ENCODE data around the gene SRP14. TPM values are rescaled to one million over a fixed set of nuclear protein-coding genes. Genes with fewer than 3 reads are reported as not detected.

SRP14 gene
- total RNA-seq, 1 experiment from 2014 or later, result 168 TPM

DNA sequence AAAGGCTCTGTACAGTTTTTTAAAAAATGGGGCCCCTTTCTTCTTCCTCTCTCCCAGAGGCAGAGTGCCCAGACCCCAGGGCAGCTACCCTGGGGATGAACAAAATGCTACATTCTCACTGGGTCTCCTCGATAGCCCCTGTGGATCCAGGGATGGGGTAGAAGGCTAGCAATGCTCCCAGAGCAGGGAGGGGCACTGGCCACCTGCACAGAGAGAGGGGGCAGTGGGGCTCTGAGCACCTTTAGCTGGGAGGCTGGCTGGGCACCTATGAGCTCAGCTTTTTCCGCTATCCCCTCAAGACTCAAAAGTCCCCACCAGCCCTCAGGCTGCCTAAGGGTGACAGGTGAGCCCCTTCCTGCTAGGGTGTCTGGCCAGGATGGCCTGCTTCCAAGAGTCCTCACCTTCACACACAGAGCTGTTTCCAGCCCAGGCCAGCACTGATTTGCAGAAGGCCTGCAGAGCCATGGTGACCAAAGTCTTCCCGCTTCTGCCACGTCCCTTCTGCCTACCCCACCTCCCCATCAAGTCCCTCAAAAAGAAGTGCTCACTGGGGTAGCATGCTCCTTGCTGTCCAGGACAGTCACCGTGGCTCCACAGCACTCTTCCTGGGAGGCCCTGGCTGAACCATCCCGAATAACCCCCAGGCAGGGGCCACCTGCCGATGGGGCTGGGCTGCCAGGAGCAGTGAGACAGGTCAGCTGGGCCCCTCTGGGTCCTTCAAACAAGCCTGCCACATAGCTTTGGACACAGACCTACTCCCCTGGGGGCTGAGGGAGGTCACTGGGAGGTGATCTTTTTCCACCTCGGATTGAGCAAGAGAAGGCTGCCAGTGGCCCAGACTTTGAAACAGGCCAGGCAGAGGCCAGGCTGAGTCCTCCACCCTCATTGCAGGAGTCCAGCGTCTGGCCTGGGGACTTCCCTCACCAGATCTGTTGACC is 49.3 kb upstream of the SRP14 start (continued):
- TF ChIP-seq TCF7L2 (IDR thresholded peaks at IDR 0.05; ENCODE audit: borderline replicate concordance, extremely low read depth, insufficient read depth, insufficient read length) (no peak), JUND (IDR thresholded peaks at IDR 0.05) (no peak), POLR2AphosphoS5 (IDR thresholded peaks at IDR 0.05; ENCODE audit: low read depth, low read length) (no peak)

DNA sequence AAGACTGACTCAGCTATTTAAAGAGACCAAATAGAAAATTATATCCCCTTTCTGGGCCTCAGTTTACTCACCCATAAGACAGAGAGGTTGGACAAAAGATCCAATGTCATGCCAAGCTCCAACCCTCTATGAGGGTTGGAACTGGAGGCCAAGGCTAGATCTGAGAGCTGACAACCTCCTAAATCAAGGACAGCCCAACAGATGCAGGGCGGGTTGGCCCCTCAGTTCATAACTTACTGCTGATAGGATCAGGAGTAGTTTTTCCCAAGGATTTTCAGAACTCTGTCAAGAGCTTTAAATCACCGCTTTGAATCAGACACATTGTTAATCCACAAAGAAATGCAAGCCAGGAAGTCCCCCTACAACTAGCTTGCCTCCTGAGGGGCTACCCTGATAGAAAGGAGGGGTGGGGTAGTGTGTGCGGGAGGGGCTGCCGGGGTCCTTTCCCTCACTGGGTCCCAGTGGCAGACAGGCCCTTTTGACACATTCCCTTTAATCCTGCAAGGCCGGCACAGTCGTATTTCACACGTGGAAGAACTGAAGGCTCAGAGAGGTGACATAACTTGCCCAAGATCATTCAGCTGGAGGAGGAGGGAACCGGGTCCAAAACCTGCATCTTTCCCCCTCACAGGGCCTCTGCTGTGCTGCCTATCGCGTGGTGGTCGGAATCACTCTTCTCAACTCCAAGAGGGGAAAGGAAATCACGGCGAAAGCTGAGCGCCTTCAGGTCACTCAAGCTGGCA is 48.3 kb upstream of the SRP14 start:
- RAD21 ChIA-PET (ENCODE audit: low non-redundant PET in 1 of 2, low total read pairs in 2 of 2, uncharacterized antibody in 2 of 2, unreplicated experiment in 2 of 2), result no interaction called here
- H3K27ac ChIP-seq (ENCODE audit: low read depth, low read length), result no peak overlapping the region
- TF ChIP-seq, protein P1, sequence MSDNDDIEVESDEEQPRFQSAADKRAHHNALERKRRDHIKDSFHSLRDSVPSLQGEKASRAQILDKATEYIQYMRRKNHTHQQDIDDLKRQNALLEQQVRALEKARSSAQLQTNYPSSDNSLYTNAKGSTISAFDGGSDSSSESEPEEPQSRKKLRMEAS (IDR thresholded peaks at IDR 0.05), result no peak
- TF ChIP-seq, protein P2, sequence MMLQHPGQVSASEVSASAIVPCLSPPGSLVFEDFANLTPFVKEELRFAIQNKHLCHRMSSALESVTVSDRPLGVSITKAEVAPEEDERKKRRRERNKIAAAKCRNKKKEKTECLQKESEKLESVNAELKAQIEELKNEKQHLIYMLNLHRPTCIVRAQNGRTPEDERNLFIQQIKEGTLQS (IDR thresholded peaks at IDR 0.05), result no peak
- TF ChIP-seq EGR1 (IDR thresholded peaks at IDR 0.05; ENCODE audit: low read depth) (no peak), CEBPB (IDR thresholded peaks at IDR 0.05; ENCODE audit: low read depth) (no peak), SIN3A (IDR thresholded peaks at IDR 0.05; ENCODE audit: low read depth) (no peak), YY1 (IDR thresholded peaks at IDR 0.05; ENCODE audit: extremely low read depth, insufficient replicate concordance, low read depth, low read length) (no peak), SRF (IDR thresholded peaks at IDR 0.05; ENCODE audit: low read depth) (no peak), POLR2A (IDR thresholded peaks at IDR 0.05; ENCODE audit: borderline replicate concordance, extremely low read depth, insufficient read depth, insufficient read length) (no peak), EZH2phosphoT487 (IDR thresholded peaks at IDR 0.05; ENCODE audit: borderline replicate concordance) (no peak), JUND (IDR thresholded peaks at IDR 0.05) (no peak), TCF7L2 (IDR thresholded peaks at IDR 0.05; ENCODE audit: borderline replicate concordance, extremely low read depth, insufficient read depth, insufficient read length) (no peak), EZH2 (IDR thresholded peaks at IDR 0.05) (no peak), ZFX (IDR thresholded peaks at IDR 0.05) (no peak), ELF1 (IDR thresholded peaks at IDR 0.05; ENCODE audit: borderline replicate concordance, low read depth) (no peak)
- TF ChIP-seq, protein P3, sequence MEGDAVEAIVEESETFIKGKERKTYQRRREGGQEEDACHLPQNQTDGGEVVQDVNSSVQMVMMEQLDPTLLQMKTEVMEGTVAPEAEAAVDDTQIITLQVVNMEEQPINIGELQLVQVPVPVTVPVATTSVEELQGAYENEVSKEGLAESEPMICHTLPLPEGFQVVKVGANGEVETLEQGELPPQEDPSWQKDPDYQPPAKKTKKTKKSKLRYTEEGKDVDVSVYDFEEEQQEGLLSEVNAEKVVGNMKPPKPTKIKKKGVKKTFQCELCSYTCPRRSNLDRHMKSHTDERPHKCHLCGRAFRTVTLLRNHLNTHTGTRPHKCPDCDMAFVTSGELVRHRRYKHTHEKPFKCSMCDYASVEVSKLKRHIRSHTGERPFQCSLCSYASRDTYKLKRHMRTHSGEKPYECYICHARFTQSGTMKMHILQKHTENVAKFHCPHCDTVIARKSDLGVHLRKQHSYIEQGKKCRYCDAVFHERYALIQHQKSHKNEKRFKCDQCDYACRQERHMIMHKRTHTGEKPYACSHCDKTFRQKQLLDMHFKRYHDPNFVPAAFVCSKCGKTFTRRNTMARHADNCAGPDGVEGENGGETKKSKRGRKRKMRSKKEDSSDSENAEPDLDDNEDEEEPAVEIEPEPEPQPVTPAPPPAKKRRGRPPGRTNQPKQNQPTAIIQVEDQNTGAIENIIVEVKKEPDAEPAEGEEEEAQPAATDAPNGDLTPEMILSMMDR (IDR thresholded peaks at IDR 0.05 in 2 of 3, conservative IDR thresholded peaks at IDR 0.05 in 1 of 3; ENCODE audit: borderline replicate concordance in 1 of 3, insufficient read depth in 1 of 3, low read depth in 2 of 3, low read length in 2 of 3), result no peak
- TF ChIP-seq, protein P4, sequence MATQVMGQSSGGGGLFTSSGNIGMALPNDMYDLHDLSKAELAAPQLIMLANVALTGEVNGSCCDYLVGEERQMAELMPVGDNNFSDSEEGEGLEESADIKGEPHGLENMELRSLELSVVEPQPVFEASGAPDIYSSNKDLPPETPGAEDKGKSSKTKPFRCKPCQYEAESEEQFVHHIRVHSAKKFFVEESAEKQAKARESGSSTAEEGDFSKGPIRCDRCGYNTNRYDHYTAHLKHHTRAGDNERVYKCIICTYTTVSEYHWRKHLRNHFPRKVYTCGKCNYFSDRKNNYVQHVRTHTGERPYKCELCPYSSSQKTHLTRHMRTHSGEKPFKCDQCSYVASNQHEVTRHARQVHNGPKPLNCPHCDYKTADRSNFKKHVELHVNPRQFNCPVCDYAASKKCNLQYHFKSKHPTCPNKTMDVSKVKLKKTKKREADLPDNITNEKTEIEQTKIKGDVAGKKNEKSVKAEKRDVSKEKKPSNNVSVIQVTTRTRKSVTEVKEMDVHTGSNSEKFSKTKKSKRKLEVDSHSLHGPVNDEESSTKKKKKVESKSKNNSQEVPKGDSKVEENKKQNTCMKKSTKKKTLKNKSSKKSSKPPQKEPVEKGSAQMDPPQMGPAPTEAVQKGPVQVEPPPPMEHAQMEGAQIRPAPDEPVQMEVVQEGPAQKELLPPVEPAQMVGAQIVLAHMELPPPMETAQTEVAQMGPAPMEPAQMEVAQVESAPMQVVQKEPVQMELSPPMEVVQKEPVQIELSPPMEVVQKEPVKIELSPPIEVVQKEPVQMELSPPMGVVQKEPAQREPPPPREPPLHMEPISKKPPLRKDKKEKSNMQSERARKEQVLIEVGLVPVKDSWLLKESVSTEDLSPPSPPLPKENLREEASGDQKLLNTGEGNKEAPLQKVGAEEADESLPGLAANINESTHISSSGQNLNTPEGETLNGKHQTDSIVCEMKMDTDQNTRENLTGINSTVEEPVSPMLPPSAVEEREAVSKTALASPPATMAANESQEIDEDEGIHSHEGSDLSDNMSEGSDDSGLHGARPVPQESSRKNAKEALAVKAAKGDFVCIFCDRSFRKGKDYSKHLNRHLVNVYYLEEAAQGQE (IDR thresholded peaks at IDR 0.05; ENCODE audit: low read depth), result no peak
- CTCF ChIA-PET, result interaction anchor here (1.1 to 1.4 kb wide), 2 partner anchors 17 kb away, joined by 3 to 5 read pairs; no protein-coding TSS in a partner anchor
- ATAC-seq, result no peak
- H3K4me3 ChIP-seq (replicated peaks in 1 of 2; ENCODE audit: low read depth in 1 of 2, low read length in 2 of 2), result no peak overlapping the region
- H3K4me2 ChIP-seq (ENCODE audit: low read length), result no peak overlapping the region
- intact Hi-C loops (cut with micrococcal nuclease), result no loop called here
- H4K20me1 ChIP-seq (ENCODE audit: insufficient read depth), result no peaks in the 10 kb centered on the region
- POLR2A ChIA-PET, result no interaction called here
- H3K9me2 ChIP-seq (ENCODE audit: insufficient read depth), result no peaks in the 10 kb centered on the region
- no peak overlapping the region for H2AFZ ChIP-seq (ENCODE audit: low read depth, low read length, poor library complexity, severe bottlenecking)
- no peaks in the 10 kb centered on the region for H3K36me3 ChIP-seq (ENCODE audit: control insufficient read depth in 1 of 2, insufficient read depth in 2 of 2, low read length in 2 of 2)
- H3K4me1 ChIP-seq (ENCODE audit: control insufficient read depth in 1 of 2, insufficient read depth in 2 of 2, low read length in 2 of 2), result peaks cover 2 to 14% of the 10 kb centered on the region in 2 experiments; a peak in 3 of 4 replicates
- peaks cover 10% of the 10 kb centered on the region; the same call in 1 of the 2 replicates for H3K27me3 ChIP-seq (ENCODE audit: insufficient read depth, low read length)
- H3K9ac ChIP-seq (ENCODE audit: low read length), result no peak overlapping the region
- H3K9me3 ChIP-seq (ENCODE audit: control insufficient read depth in 1 of 2, insufficient read depth in 1 of 2, low read depth in 1 of 2, low read length in 2 of 2), result no peaks in the 10 kb centered on the region
- no peak for DNase-seq (ENCODE audit: low read depth, low spot score)
- no peaks in the 10 kb centered on the region for H3K79me2 ChIP-seq (ENCODE audit: insufficient read depth, low read length)
- BruUV-seq (replicated peaks), result no TSS peak
